Measurements from ENCODE around the gene IDH3B.

The IDH3B gene

DNA sequence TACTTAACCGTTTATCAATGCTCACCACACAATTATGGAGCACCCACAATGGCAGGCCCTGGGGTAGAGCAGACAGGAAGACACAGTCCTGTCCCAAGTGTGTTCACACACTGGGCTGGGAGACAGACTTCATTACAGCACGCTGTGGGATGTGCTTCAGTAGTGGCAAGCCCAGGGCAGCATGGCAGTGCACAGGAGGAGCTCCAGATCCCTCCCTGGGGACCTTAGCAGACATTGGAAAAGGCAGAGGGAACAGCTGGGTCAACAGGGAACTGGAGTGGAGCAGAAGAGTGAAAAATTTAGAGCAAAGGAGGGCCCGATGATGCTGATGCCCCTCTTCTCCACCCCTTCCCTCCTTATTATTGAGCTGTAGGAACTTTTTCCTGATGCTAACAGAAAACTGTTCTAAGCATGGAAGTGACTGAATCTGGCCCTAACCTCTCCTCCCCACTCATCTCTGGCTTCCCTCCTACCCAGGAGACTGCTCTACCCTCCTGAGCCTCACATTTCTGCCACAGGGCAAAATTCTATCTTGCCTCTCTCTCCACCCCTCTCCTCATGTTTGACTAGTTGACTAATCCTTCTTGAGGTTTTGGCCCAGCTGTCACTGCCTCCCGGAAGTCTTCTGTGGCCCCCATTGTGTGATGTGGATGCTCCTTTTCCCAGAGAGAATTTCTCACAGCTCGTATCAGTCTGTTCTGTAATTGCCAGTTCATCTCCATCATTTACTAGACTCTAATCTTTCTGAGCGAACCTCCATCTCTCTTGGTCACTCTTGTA is 52.9 kb downstream of the IDH3B start:
- DNase-seq, result no peak

DNA sequence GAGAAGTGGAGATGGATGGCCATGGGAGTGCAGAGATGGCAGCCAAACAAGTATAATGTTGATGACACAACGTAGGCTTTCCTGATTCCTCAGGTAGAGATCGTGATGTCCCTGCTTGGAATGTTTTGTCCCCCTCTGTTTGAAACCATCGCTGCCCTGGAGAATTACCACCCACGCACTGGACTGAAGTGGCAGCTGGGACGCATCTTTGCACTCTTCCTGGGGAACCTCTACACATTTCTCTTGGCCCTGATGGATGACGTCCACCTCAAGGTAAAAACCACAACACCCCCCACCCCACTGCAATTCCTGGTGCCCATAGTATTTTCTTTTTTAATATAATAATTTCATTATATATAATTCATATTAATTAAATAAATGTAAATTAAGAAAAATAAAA is 53.7 kb downstream of the IDH3B start:
- no peak for DNase-seq

Measured in cortex of kidney (tissue), 1 donor.